Measurements from ENCODE around the gene ANGPTL8.

ANGPTL8 gene

GRCh38 chr19:11194656-11195558, 44.5 kb upstream of the ANGPTL8 start:
- TF ChIP-seq CSRNP3 (CRISPR knock-in tag; IDR thresholded peaks at IDR 0.05): no peak
- TF ChIP-seq OSR1 (CRISPR knock-in tag; IDR thresholded peaks at IDR 0.05): no peak
- TF ChIP-seq TSHZ2 (CRISPR knock-in tag; IDR thresholded peaks at IDR 0.05): no peak
- no peak for TF ChIP-seq CSDC2 (CRISPR knock-in tag; IDR thresholded peaks at IDR 0.05)
- no peak for TF ChIP-seq PATZ1 (CRISPR knock-in tag; IDR thresholded peaks at IDR 0.05; ENCODE audit: borderline replicate concordance)
- no peak for TF ChIP-seq POU6F1 (CRISPR knock-in tag; IDR thresholded peaks at IDR 0.05; ENCODE audit: borderline replicate concordance, low read depth)
- TF ChIP-seq CREB5 (CRISPR knock-in tag; IDR thresholded peaks at IDR 0.05; ENCODE audit: low read depth): no peak
- TF ChIP-seq TCF4 (CRISPR knock-in tag; IDR thresholded peaks at IDR 0.05; ENCODE audit: borderline replicate concordance): no peak
- TF ChIP-seq RARB (CRISPR knock-in tag; IDR thresholded peaks at IDR 0.05): no peak
- no peak for TF ChIP-seq ZFP30 (CRISPR knock-in tag; IDR thresholded peaks at IDR 0.05)
- no peak for TF ChIP-seq ZNF70 (CRISPR knock-in tag; IDR thresholded peaks at IDR 0.05)
- no peak for ATAC-seq

GRCh38 chr19:11195681-11196080, 43.7 kb upstream of the ANGPTL8 start:
- ATAC-seq: no peak
- TF ChIP-seq GLIS3 (CRISPR knock-in tag; IDR thresholded peaks at IDR 0.05) (no peak), CREB5 (CRISPR knock-in tag; IDR thresholded peaks at IDR 0.05; ENCODE audit: low read depth) (no peak), ZNF565 (CRISPR knock-in tag; conservative IDR thresholded peaks at IDR 0.05; ENCODE audit: low read depth) (no peak), SNAI2 (CRISPR knock-in tag; IDR thresholded peaks at IDR 0.05) (no peak), ARNTL (CRISPR knock-in tag; IDR thresholded peaks at IDR 0.05; ENCODE audit: borderline replicate concordance, low read depth) (no peak), PATZ1 (CRISPR knock-in tag; IDR thresholded peaks at IDR 0.05; ENCODE audit: borderline replicate concordance) (no peak), TOX (CRISPR knock-in tag; IDR thresholded peaks at IDR 0.05; ENCODE audit: borderline replicate concordance) (no peak), ZFP3 (CRISPR knock-in tag; IDR thresholded peaks at IDR 0.05) (no peak)

All from SK-N-SH treated with all-trans-retinoic acid at 6 μM for 48 hours (cell line).